ENCODE measurements around the gene PITHD1.
"Not testable (repeated sequence)": the region's sequence is repeated elsewhere in the genome, so short reads cannot be mapped to it uniquely, and the experiment has no call there.

- not testable (repeated sequence) for TF ChIP-seq CTCF (IDR thresholded peaks at IDR 0.05); POLR2AphosphoS5 (IDR thresholded peaks at IDR 0.05); POLR2A (IDR thresholded peaks at IDR 0.05); EP300 (IDR thresholded peaks at IDR 0.05; ENCODE audit: low read depth)
Measured at GRCh38 chr1:23783141-23783540, 4.9 kb downstream of the PITHD1 start.
